ENCODE results near the gene FGD2. TPM values are rescaled to one million over a fixed set of nuclear protein-coding genes. Genes with fewer than 3 reads are reported as not detected.

FGD2 gene
- total and polyA plus RNA-seq, 2 experiments from 2014 or later: 0.13 to 0.14 TPM

- H3K4me3 ChIP-seq: no peak overlapping the region
- H3K36me3 ChIP-seq (ENCODE audit: insufficient read depth): peaks cover 18% of the 10 kb centered on the region; the same call in 1 of the 2 replicates
- H3K79me2 ChIP-seq (replicated peaks; ENCODE audit: insufficient read depth): no peaks in the 10 kb centered on the region
- no peaks in the 10 kb centered on the region; the same call in 1 of the 2 replicates for H3K4me1 ChIP-seq (ENCODE audit: insufficient read depth)
- no peak for TF ChIP-seq JUNB (IDR thresholded peaks at IDR 0.05; ENCODE audit: unreplicated experiment)
- no peak for TF ChIP-seq ETS1 (IDR thresholded peaks at IDR 0.05)
- TF ChIP-seq POLR2AphosphoS5 (IDR thresholded peaks at IDR 0.05; ENCODE audit: low read depth): no peak
- TF ChIP-seq ZNF114 (CRISPR knock-in tag; IDR thresholded peaks at IDR 0.05): no peak
- no peak for TF ChIP-seq CTCF (conservative IDR thresholded peaks at IDR 0.05; ENCODE audit: low read depth in 2 of 2)
- TF ChIP-seq EZH2 (IDR thresholded peaks at IDR 0.05; ENCODE audit: low read depth, unreplicated experiment): no peak
- no peak for TF ChIP-seq ZNF462 (CRISPR knock-in tag; IDR thresholded peaks at IDR 0.05)
- no peak for TF ChIP-seq EZH2phosphoT487 (IDR thresholded peaks at IDR 0.05; ENCODE audit: unreplicated experiment)
- TF ChIP-seq NANOG (IDR thresholded peaks at IDR 0.05; ENCODE audit: borderline replicate concordance): no peak
- TF ChIP-seq CREB1 (CRISPR knock-in tag; IDR thresholded peaks at IDR 0.05; ENCODE audit: low read depth): no peak
- TF ChIP-seq REST (IDR thresholded peaks at IDR 0.05; ENCODE audit: unreplicated experiment): no peak
- no peak for TF ChIP-seq STAT1 (IDR thresholded peaks at IDR 0.05; ENCODE audit: unreplicated experiment)
- TF ChIP-seq ZNF331 (CRISPR knock-in tag; IDR thresholded peaks at IDR 0.05; ENCODE audit: low read depth): no peak
- peaks cover 7% of the 10 kb centered on the region for H3K27me3 Mint-ChIP-seq (ENCODE audit: insufficient read depth, low read depth, poor library complexity)
- no peak overlapping the region for H3K27ac ChIP-seq (ENCODE audit: low read depth)
- H3F3A ChIP-seq (replicated peaks; ENCODE audit: low read depth): no peaks in the 10 kb centered on the region; the same call in 1 of the 2 replicates
- DNase-seq (ENCODE audit: low spot score) (no peak), ATAC-seq (no peak)
- no peak overlapping the region for H3K4me2 ChIP-seq
- peaks cover 3% of the 10 kb centered on the region for H4K20me1 ChIP-seq (replicated peaks; ENCODE audit: insufficient read depth)
- no peaks in the 10 kb centered on the region for H3K27me3 ChIP-seq (ENCODE audit: insufficient read depth)
- no peak overlapping the region for H3K4me3 Mint-ChIP-seq
- H3K36me3 Mint-ChIP-seq (ENCODE audit: low read depth): peaks cover 54% of the 10 kb centered on the region
- H3K4me1 Mint-ChIP-seq: peaks cover 15% of the 10 kb centered on the region
- H3K27ac Mint-ChIP-seq: no peak overlapping the region
- H3K9me3 Mint-ChIP-seq: no peaks in the 10 kb centered on the region
- H2AFZ ChIP-seq: no peak overlapping the region
- H3K9me2 ChIP-seq (ENCODE audit: insufficient read depth): no peaks in the 10 kb centered on the region
Measured at GRCh38 chr6:36967301-36967700, 38.2 kb upstream of the FGD2 start.
